Measurements from ENCODE around the gene MYOM3. TPM values are rescaled to one million over a fixed set of nuclear protein-coding genes. Genes with fewer than 3 reads are reported as not detected.

The MYOM3 gene
- total RNA-seq, 1 experiment from 2014 or later: 0.04 TPM

DNA sequence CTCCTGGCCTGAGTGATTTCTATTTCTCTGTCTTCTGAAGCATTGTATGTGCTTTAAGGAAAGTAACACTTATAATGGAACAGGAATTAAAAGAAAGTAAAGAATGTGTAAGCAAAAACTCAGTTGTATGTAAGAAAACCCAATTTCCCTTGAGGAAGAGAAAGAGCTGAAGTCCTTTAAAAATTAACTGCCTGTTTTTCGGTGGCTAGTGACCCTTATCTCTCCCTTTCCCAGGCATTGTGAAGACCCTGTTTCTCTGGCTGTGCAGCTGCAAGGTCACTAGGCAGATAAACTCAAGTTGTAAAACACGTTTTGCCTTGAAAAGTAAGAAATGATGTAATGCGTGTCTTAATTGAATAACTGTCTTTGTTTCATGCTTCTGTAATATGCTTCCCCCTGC is 8.5 kb downstream of the MYOM3 start:
- H3K27me3 ChIP-seq (ENCODE audit: low read length): no peaks in the 10 kb centered on the region
- DNase-seq: no peak
- POLR2A ChIA-PET (ENCODE audit: unreplicated experiment): no interaction called here
- intact Hi-C loops (cut with micrococcal nuclease): no loop called here
- no peak overlapping the region for H3K9ac ChIP-seq (ENCODE audit: low read length)
- no peaks in the 10 kb centered on the region for H3K9me2 ChIP-seq (replicated peaks; ENCODE audit: low read length)
- H3K4me1 ChIP-seq (ENCODE audit: insufficient read depth, low read length): peaks cover 5% of the 10 kb centered on the region
- TF ChIP-seq, protein P1, sequence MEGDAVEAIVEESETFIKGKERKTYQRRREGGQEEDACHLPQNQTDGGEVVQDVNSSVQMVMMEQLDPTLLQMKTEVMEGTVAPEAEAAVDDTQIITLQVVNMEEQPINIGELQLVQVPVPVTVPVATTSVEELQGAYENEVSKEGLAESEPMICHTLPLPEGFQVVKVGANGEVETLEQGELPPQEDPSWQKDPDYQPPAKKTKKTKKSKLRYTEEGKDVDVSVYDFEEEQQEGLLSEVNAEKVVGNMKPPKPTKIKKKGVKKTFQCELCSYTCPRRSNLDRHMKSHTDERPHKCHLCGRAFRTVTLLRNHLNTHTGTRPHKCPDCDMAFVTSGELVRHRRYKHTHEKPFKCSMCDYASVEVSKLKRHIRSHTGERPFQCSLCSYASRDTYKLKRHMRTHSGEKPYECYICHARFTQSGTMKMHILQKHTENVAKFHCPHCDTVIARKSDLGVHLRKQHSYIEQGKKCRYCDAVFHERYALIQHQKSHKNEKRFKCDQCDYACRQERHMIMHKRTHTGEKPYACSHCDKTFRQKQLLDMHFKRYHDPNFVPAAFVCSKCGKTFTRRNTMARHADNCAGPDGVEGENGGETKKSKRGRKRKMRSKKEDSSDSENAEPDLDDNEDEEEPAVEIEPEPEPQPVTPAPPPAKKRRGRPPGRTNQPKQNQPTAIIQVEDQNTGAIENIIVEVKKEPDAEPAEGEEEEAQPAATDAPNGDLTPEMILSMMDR (conservative IDR thresholded peaks at IDR 0.05; ENCODE audit: low read depth, low read length): no peak
- no peak for TF ChIP-seq EZH2phosphoT487 (IDR thresholded peaks at IDR 0.05; ENCODE audit: borderline replicate concordance, low read length)
- no peak for TF ChIP-seq EZH2 (IDR thresholded peaks at IDR 0.05; ENCODE audit: low read length, unreplicated experiment)
- no peak overlapping the region for H3K27ac ChIP-seq (ENCODE audit: low read length)
- H3K4me2 ChIP-seq (ENCODE audit: low read length): no peak overlapping the region
- no TSS peak for BruUV-seq (replicated peaks)
- H2AFZ ChIP-seq (ENCODE audit: low read length): no peak overlapping the region
- H3K4me3 ChIP-seq (ENCODE audit: low read length): no peak overlapping the region
- H3K79me2 ChIP-seq (ENCODE audit: low read length): no peaks in the 10 kb centered on the region
- CTCF ChIA-PET: no interaction called here
- H4K20me1 ChIP-seq (ENCODE audit: low read length): no peaks in the 10 kb centered on the region
- H3F3A ChIP-seq (ENCODE audit: low read length, unreplicated experiment): no peaks in the 10 kb centered on the region
- ATAC-seq: no peak
- H3K9me3 ChIP-seq (ENCODE audit: low read length): no peaks in the 10 kb centered on the region
- no peaks in the 10 kb centered on the region for H3K36me3 ChIP-seq (ENCODE audit: low read depth, low read length)

DNA sequence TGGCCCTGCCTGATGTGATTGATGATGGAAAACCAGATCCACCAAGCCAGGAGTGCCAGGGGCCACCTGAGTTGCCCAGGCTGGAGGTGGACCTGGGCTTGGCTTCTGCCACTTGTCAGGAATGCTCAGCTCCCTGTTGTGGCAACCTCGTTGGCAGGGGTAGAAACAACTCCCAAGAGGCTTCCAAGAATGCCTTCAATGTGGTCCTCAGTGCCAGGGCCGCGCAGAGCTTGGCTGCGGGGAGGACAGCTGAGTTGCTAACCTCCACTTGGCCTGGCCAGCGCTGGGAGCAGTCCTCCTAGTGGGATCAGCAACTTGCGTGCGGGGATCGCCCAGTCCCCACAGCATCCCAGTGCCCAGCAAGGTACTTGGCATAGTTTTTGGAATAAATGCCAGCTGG is 9.0 kb downstream of the MYOM3 start:
- ChIA-PET CTCF (no interaction called here), POLR2A (ENCODE audit: unreplicated experiment) (no interaction called here)
- H3K9me3 ChIP-seq (ENCODE audit: low read length): no peaks in the 10 kb centered on the region
- H3K9ac ChIP-seq (ENCODE audit: low read length): no peak overlapping the region
- H3K27ac ChIP-seq (ENCODE audit: low read length): no peak overlapping the region
- H3K9me2 ChIP-seq (replicated peaks; ENCODE audit: low read length): no peaks in the 10 kb centered on the region
- intact Hi-C loops (cut with micrococcal nuclease): no loop called here
- H3K79me2 ChIP-seq (ENCODE audit: low read length): no peaks in the 10 kb centered on the region
- H3F3A ChIP-seq (ENCODE audit: low read length, unreplicated experiment): no peaks in the 10 kb centered on the region
- no peak overlapping the region for H2AFZ ChIP-seq (ENCODE audit: low read length)
- peaks cover 1% of the 10 kb centered on the region for H3K4me1 ChIP-seq (ENCODE audit: insufficient read depth, low read length)
- no peak overlapping the region for H3K4me2 ChIP-seq (ENCODE audit: low read length)
- H3K4me3 ChIP-seq (ENCODE audit: low read length): no peak overlapping the region
- no peak for DNase-seq
- BruUV-seq (replicated peaks): no TSS peak
- no peak; the same call in 1 of the 2 replicates for ATAC-seq
- H3K36me3 ChIP-seq (ENCODE audit: low read depth, low read length): no peaks in the 10 kb centered on the region
- no peaks in the 10 kb centered on the region for H4K20me1 ChIP-seq (ENCODE audit: low read length)
- TF ChIP-seq EZH2 (IDR thresholded peaks at IDR 0.05; ENCODE audit: low read length, unreplicated experiment) (no peak), EZH2phosphoT487 (IDR thresholded peaks at IDR 0.05; ENCODE audit: borderline replicate concordance, low read length) (no peak)
- TF ChIP-seq, protein P1 (conservative IDR thresholded peaks at IDR 0.05; ENCODE audit: low read depth, low read length): no peak
- H3K27me3 ChIP-seq (ENCODE audit: low read length): no peaks in the 10 kb centered on the region

DNA sequence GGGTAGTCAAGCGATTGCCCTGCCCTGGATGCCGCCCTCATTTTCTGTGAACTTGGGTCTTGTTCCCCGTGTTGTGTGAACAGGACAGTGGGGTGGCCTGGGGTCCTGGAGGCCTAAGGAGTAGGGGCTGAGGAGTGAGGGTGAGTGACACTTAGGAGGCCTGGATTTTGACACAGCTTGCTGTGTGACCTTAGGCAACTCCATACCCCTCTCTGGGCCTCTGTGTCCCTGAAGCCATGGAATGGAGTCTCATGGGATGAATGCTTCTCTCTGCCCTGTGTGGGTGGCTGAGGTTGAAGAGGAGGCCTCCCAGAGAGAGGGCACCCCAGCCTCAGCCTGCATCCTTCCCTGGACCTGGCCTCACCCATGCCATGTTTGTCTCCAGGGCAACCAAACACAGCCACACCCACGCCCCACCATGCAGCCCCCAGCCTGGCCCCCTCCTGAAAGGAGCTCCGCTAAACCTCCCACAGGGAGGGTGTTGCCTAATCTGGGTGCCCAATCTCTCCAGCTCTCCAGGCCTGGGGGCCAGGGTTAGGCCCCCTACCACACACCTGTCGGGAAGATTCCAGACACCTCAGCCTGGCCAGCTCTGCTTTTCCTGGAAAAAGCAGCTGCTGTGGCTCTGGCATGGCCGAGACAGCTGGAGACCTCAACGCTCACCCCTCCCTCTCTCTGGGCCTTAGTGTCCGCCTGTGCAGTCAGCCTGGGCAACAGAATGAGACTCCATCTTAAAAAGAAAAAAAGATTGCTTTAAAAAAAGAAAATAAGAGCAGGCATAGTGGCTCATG is 9.9 kb downstream of the MYOM3 start:
- Histone ChIP-seq H3K9ac (ENCODE audit: low read length) (no peak overlapping the region), H3K27me3 (ENCODE audit: low read length) (no peaks in the 10 kb centered on the region), H3K4me3 (ENCODE audit: low read length) (no peak overlapping the region), H3K9me3 (ENCODE audit: low read length) (no peaks in the 10 kb centered on the region), H3F3A (ENCODE audit: low read length, unreplicated experiment) (no peaks in the 10 kb centered on the region), H2AFZ (ENCODE audit: low read length) (no peak overlapping the region), H3K36me3 (ENCODE audit: low read depth, low read length) (no peaks in the 10 kb centered on the region), H3K4me1 (ENCODE audit: insufficient read depth, low read length) (no peaks in the 10 kb centered on the region), H3K27ac (ENCODE audit: low read length) (no peak overlapping the region), H3K9me2 (replicated peaks; ENCODE audit: low read length) (no peaks in the 10 kb centered on the region), H3K4me2 (ENCODE audit: low read length) (no peak overlapping the region), H4K20me1 (ENCODE audit: low read length) (no peaks in the 10 kb centered on the region), H3K79me2 (ENCODE audit: low read length) (no peaks in the 10 kb centered on the region)
- intact Hi-C loops (cut with micrococcal nuclease): no loop called here
- ATAC-seq (no peak), DNase-seq (no peak)
- TF ChIP-seq EZH2 (IDR thresholded peaks at IDR 0.05; ENCODE audit: low read length, unreplicated experiment): no peak
- no peak for TF ChIP-seq EZH2phosphoT487 (IDR thresholded peaks at IDR 0.05; ENCODE audit: borderline replicate concordance, low read length)
- TF ChIP-seq, protein P1 (conservative IDR thresholded peaks at IDR 0.05; ENCODE audit: low read depth, low read length): no peak
- BruUV-seq (replicated peaks): no TSS peak
- CTCF ChIA-PET: no interaction called here
- POLR2A ChIA-PET (ENCODE audit: unreplicated experiment): no interaction called here

Data from PC-3 (cell line).